HCEC 1CT (cell line): Measurements from ENCODE around the gene FRY.

Experiments used
- DNase-seq: peaks from one replicate; pipeline ENCODE4 v3.0.0-alpha.2; 2017

FRY gene

GRCh38 chr13:32228330-32229041, 196.9 kb downstream of the FRY start:
- DNase-seq: peak; percentile 64

- DNase-seq: no peak
These were observed 197.9 kb downstream of the FRY start for GRCh38 chr13:32229443-32229842.

GRCh38 chr13:32232263-32232662, 200.7 kb downstream of the FRY start:
- no peak for DNase-seq

- no peak for DNase-seq
These were observed 201.5 kb downstream of the FRY start for GRCh38 chr13:32233062-32233461.

- no peak for DNase-seq
These were observed 203.3 kb downstream of the FRY start for GRCh38 chr13:32234914-32235313.

GRCh38 chr13:32237681-32238080, 206.1 kb downstream of the FRY start:
- no peak for DNase-seq

GRCh38 chr13:32243695-32244094, 212.1 kb downstream of the FRY start:
- DNase-seq: no peak

- DNase-seq: no peak
These were observed 214.0 kb downstream of the FRY start for GRCh38 chr13:32245555-32245954.

- peak; percentile 78 for DNase-seq
These were observed 214.9 kb downstream of the FRY start for GRCh38 chr13:32246468-32246867.

- peak; percentile 42 for DNase-seq
These were observed 216.3 kb downstream of the FRY start for GRCh38 chr13:32247887-32248286.

GRCh38 chr13:32248801-32249200, 217.2 kb downstream of the FRY start:
- DNase-seq: no peak

- no peak for DNase-seq
These were observed 221.4 kb downstream of the FRY start for GRCh38 chr13:32252812-32253438.

GRCh38 chr13:32253911-32254399, 222.4 kb downstream of the FRY start:
- DNase-seq: no peak

GRCh38 chr13:32254416-32254815, 222.8 kb downstream of the FRY start:
- DNase-seq: no peak

- no peak for DNase-seq
These were observed 223.5 kb downstream of the FRY start for GRCh38 chr13:32254916-32255723.

GRCh38 chr13:32255724-32256109, 224.1 kb downstream of the FRY start:
- DNase-seq: no peak

- no peak for DNase-seq
These were observed 224.7 kb downstream of the FRY start for GRCh38 chr13:32256243-32256642.

GRCh38 chr13:32257649-32258048, 226.1 kb downstream of the FRY start:
- DNase-seq: no peak

GRCh38 chr13:32259116-32259515, 227.5 kb downstream of the FRY start:
- DNase-seq: no peak

GRCh38 chr13:32261567-32261966, 230.0 kb downstream of the FRY start:
- DNase-seq: peak; percentile 85

- DNase-seq: peak; percentile 11
These were observed 230.6 kb downstream of the FRY start for GRCh38 chr13:32262165-32262564.

GRCh38 chr13:32262619-32263018, 231.0 kb downstream of the FRY start:
- DNase-seq: no peak

- peak; percentile 56 for DNase-seq
These were observed 232.8 kb downstream of the FRY start for GRCh38 chr13:32264407-32264806.

- DNase-seq: no peak
These were observed 234.2 kb downstream of the FRY start for GRCh38 chr13:32265726-32266125.
